ENCODE results near the gene LPAR5. TPM values are rescaled to one million over a fixed set of nuclear protein-coding genes. Genes with fewer than 3 reads are reported as not detected.
A peak's percentile ranks its signal among the peaks of the same experiment; 100 is the strongest.

Gene LPAR5
- total RNA-seq, 1 experiment from 2014 or later, result 14.8 TPM

DNA sequence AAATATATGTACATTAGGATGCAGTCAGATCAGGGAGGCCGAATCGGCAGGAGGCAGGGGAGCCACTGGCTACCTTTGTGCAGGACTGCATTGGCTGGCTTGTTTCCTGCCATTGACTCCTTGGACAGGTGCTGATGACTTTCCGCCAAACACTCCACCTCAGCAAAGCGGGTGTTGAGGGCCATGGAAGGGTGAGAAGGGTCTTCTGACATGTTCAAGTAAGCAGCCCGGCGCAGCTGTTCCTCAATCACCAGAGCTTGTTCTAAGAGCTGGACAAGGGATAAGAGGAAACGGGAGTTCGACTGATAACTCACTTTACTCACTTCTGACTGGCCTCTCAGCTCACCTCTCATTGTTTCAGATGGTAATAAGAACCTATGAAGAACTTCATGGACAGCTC, 62.8 kb downstream of the LPAR5 start:
- peaks cover 46% of the 10 kb centered on the region for H3K36me3 ChIP-seq (ENCODE audit: low read depth)
- no peak for TF ChIP-seq EZH2 (IDR thresholded peaks at IDR 0.05; ENCODE audit: low read depth)
- TF ChIP-seq, protein P1, sequence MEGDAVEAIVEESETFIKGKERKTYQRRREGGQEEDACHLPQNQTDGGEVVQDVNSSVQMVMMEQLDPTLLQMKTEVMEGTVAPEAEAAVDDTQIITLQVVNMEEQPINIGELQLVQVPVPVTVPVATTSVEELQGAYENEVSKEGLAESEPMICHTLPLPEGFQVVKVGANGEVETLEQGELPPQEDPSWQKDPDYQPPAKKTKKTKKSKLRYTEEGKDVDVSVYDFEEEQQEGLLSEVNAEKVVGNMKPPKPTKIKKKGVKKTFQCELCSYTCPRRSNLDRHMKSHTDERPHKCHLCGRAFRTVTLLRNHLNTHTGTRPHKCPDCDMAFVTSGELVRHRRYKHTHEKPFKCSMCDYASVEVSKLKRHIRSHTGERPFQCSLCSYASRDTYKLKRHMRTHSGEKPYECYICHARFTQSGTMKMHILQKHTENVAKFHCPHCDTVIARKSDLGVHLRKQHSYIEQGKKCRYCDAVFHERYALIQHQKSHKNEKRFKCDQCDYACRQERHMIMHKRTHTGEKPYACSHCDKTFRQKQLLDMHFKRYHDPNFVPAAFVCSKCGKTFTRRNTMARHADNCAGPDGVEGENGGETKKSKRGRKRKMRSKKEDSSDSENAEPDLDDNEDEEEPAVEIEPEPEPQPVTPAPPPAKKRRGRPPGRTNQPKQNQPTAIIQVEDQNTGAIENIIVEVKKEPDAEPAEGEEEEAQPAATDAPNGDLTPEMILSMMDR (conservative IDR thresholded peaks at IDR 0.05), result no peak
- H3K4me1 ChIP-seq (replicated peaks; ENCODE audit: insufficient read depth), result peaks cover 10% of the 10 kb centered on the region
- H3K27me3 ChIP-seq (ENCODE audit: insufficient read depth, low read depth), result no peaks in the 10 kb centered on the region
- DNase-seq, result no peak
- no peak overlapping the region for H3K4me2 ChIP-seq
- intact Hi-C loops (cut with micrococcal nuclease; ENCODE audit: unreplicated experiment), result no loop called here
- H3K27ac ChIP-seq, result no peak overlapping the region
- H3K9me2 ChIP-seq (ENCODE audit: insufficient read depth), result no peaks in the 10 kb centered on the region
- no peaks in the 10 kb centered on the region for H3K9me3 ChIP-seq (ENCODE audit: insufficient read depth, low read depth)
- ChIA-PET POLR2A (ENCODE audit: unreplicated experiment) (interaction anchor here (0.7 kb wide), 1 partner anchor 945 kb away, joined by 3 read pairs; no protein-coding TSS in a partner anchor), CTCF (interaction anchor here (0.7 kb wide), 2 partner anchors 125 to 583 kb away, joined by 5 to 6 read pairs; no protein-coding TSS in a partner anchor)
- BruUV-seq (replicated peaks), result no TSS peak
- H3K79me2 ChIP-seq (ENCODE audit: low read depth), result peaks cover 11% of the 10 kb centered on the region
- H3F3A ChIP-seq (ENCODE audit: insufficient read depth, low read depth), result peaks cover 73% of the 10 kb centered on the region
- no peaks in the 10 kb centered on the region; the same call in 1 of the 2 replicates for H4K20me1 ChIP-seq (ENCODE audit: insufficient read depth)
- no peak overlapping the region for H2AFZ ChIP-seq
- no peak overlapping the region for H3K4me3 ChIP-seq

- DNase-seq, result peak; percentile 35 to 62
- no TSS peak for BruUV-seq (replicated peaks)
- Histone ChIP-seq H3K79me2 (ENCODE audit: low read depth) (peaks cover 38% of the 10 kb centered on the region), H3K4me1 (replicated peaks; ENCODE audit: insufficient read depth) (peaks cover 16% of the 10 kb centered on the region), H3F3A (ENCODE audit: insufficient read depth, low read depth) (peaks cover 86% of the 10 kb centered on the region), H3K27ac (no peak overlapping the region), H3K9me3 (ENCODE audit: insufficient read depth, low read depth) (no peaks in the 10 kb centered on the region), H2AFZ (no peak overlapping the region), H3K4me2 (no peak overlapping the region), H3K4me3 (no peak overlapping the region), H4K20me1 (ENCODE audit: insufficient read depth) (no peaks in the 10 kb centered on the region; the same call in 1 of the 2 replicates), H3K36me3 (ENCODE audit: low read depth) (peaks cover 44% of the 10 kb centered on the region), H3K27me3 (ENCODE audit: insufficient read depth, low read depth) (no peaks in the 10 kb centered on the region), H3K9me2 (ENCODE audit: insufficient read depth) (no peaks in the 10 kb centered on the region)
- intact Hi-C loops (cut with micrococcal nuclease; ENCODE audit: unreplicated experiment), result no loop called here
- CTCF ChIA-PET, result interaction anchor here (0.7 kb wide), 1 partner anchor 119 kb away, joined by 6 read pairs; the partner anchor contains the start of gene ZNF384
- TF ChIP-seq, protein P1 (conservative IDR thresholded peaks at IDR 0.05), result peak; percentile 58; the same call in 1 of the 2 replicates
- no peak for TF ChIP-seq EZH2 (IDR thresholded peaks at IDR 0.05; ENCODE audit: low read depth)
- POLR2A ChIA-PET (ENCODE audit: unreplicated experiment), result interaction anchor here (0.7 kb wide), 1 partner anchor 193 kb away, joined by 17 read pairs; no protein-coding TSS in a partner anchor
Measured at GRCh38 chr12:6570264-6570887, 65.4 kb downstream of the LPAR5 start.

DNA sequence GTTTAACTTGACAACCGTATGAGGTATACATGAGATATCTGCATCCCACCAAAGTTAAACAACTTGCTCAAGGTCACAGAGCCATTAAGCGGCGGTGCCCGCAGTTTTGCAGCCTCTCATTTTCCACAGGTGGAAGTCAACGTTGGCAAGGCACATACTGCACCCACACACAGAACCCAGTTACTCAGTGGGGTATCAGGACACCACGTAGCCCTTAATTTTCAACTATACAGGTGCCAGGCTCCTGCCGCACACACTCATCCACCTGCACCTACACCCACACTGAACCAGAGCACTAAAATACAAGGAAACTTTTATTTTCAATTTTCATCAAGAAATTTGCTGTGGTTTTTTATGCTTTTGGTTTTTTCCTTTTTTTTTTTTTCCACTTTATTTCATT, 66.0 kb downstream of the LPAR5 start:
- peaks cover 1% of the 10 kb centered on the region; the same call in 1 of the 2 replicates for H4K20me1 ChIP-seq (ENCODE audit: insufficient read depth)
- peaks cover 45% of the 10 kb centered on the region for H3K36me3 ChIP-seq (ENCODE audit: low read depth)
- no peak overlapping the region for H3K4me2 ChIP-seq
- no peak for DNase-seq
- ChIA-PET CTCF (interaction anchor here (0.7 kb wide), 1 partner anchor 120 kb away, joined by 6 read pairs; the partner anchor contains the start of gene ZNF384), POLR2A (ENCODE audit: unreplicated experiment) (interaction anchor here (0.7 kb wide), 1 partner anchor 192 kb away, joined by 17 read pairs; no protein-coding TSS in a partner anchor)
- no peak overlapping the region for H2AFZ ChIP-seq
- no peak overlapping the region for H3K4me3 ChIP-seq
- H3K27ac ChIP-seq, result no peak overlapping the region
- no peaks in the 10 kb centered on the region for H3K27me3 ChIP-seq (ENCODE audit: insufficient read depth, low read depth)
- H3K9me2 ChIP-seq (ENCODE audit: insufficient read depth), result no peaks in the 10 kb centered on the region
- BruUV-seq (replicated peaks), result no TSS peak
- peaks cover 16% of the 10 kb centered on the region for H3K4me1 ChIP-seq (replicated peaks; ENCODE audit: insufficient read depth)
- H3F3A ChIP-seq (ENCODE audit: insufficient read depth, low read depth), result peaks cover 85% of the 10 kb centered on the region
- intact Hi-C loops (cut with micrococcal nuclease; ENCODE audit: unreplicated experiment), result loop anchor here (5.0 kb wide), 4 partner anchors 118 to 582 kb away; partner anchors contain the start of genes CDCA3, P3H3, USP5 and ZNF384
- TF ChIP-seq, protein P1 (conservative IDR thresholded peaks at IDR 0.05), result no peak
- no peak for TF ChIP-seq EZH2 (IDR thresholded peaks at IDR 0.05; ENCODE audit: low read depth)
- H3K9me3 ChIP-seq (ENCODE audit: insufficient read depth, low read depth), result no peaks in the 10 kb centered on the region
- peaks cover 44% of the 10 kb centered on the region for H3K79me2 ChIP-seq (ENCODE audit: low read depth)

Measured in PC-9 (cell line).